Measurements from ENCODE around the gene HECW1. TPM values are rescaled to one million over a fixed set of nuclear protein-coding genes. Genes with fewer than 3 reads are reported as not detected.

Gene HECW1
- total RNA-seq, 1 donor from 2014 or later: 0.11 TPM

DNA sequence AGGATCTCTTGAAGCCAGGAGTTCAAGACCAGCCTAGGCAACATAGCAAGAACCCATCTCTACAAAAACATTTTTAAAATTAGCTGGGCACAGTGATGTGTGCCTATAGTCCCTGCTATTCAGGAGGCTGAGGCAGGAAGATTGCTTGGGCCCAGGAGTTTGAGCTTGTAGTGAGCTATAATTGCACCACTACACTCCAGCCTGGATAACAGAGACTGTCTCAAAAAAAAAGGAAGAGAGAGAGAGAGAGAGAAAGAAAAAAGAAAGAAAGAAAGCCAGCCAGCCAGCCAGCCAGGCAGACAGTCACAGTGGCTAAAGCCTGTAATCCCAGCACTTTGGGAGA, 375.3 kb downstream of the HECW1 start:
- peaks cover 5% of the 10 kb centered on the region for H3K4me1 ChIP-seq
- no peaks in the 10 kb centered on the region for H3K36me3 ChIP-seq
- H3K36me3 Mint-ChIP-seq: no peaks in the 10 kb centered on the region
- DNase-seq (ENCODE audit: low spot score): no peak
- H3K79me2 ChIP-seq (ENCODE audit: low read depth): no peaks in the 10 kb centered on the region
- no peak overlapping the region for H3K27ac Mint-ChIP-seq
- no peaks in the 10 kb centered on the region for H3K27me3 Mint-ChIP-seq (ENCODE audit: insufficient read depth, low read depth)
- no peaks in the 10 kb centered on the region for H3K9me3 ChIP-seq (ENCODE audit: low read depth)
- H3K4me3 Mint-ChIP-seq: no peak overlapping the region
- H2AFZ ChIP-seq (replicated peaks): no peak overlapping the region
- no peak for TF ChIP-seq EZH2phosphoT487 (IDR thresholded peaks at IDR 0.05)
- no peak for TF ChIP-seq CTCF (IDR thresholded peaks at IDR 0.05)
- no peak for TF ChIP-seq EZH2 (IDR thresholded peaks at IDR 0.05)
- H3K9me3 Mint-ChIP-seq: no peaks in the 10 kb centered on the region
- H3K27ac ChIP-seq: no peak overlapping the region
- no peaks in the 10 kb centered on the region for H3K4me1 Mint-ChIP-seq
- no peaks in the 10 kb centered on the region for H3K27me3 ChIP-seq
- no peaks in the 10 kb centered on the region for H3F3A ChIP-seq (ENCODE audit: low read depth)
- no peak overlapping the region for H3K4me2 ChIP-seq
- H4K20me1 ChIP-seq (ENCODE audit: low read depth): no peaks in the 10 kb centered on the region
- H3K9ac ChIP-seq: no peak overlapping the region
- H3K4me3 ChIP-seq: no peak overlapping the region

DNA sequence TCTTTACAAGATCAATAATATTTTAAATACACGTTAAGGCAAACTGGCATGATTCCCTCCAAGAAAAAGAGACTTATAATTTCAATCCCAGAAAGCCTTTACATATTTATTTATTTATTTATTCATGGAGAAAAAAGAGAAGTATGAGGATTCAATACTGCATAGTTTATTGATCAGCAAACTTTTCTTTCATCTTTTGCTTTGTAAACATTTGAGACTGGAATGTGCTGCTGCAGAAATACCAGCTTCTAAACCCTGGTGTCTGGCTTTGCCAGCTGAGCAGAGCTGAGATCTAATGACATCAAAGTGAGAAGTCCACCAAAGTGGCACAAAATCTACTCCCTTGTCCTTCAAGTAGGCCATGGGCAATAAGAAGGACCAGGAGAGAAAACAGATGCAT, 376.8 kb downstream of the HECW1 start:
- H3K9me3 ChIP-seq (ENCODE audit: low read depth): no peaks in the 10 kb centered on the region
- Mint-ChIP-seq H3K27me3 (ENCODE audit: insufficient read depth, low read depth) (peaks cover 2% of the 10 kb centered on the region), H3K36me3 (no peaks in the 10 kb centered on the region), H3K27ac (no peak overlapping the region), H3K9me3 (no peaks in the 10 kb centered on the region), H3K4me1 (no peaks in the 10 kb centered on the region), H3K4me3 (no peak overlapping the region)
- no peak overlapping the region for H3K4me3 ChIP-seq
- H4K20me1 ChIP-seq (ENCODE audit: low read depth): no peaks in the 10 kb centered on the region
- H2AFZ ChIP-seq (replicated peaks): peak overlapping the region; percentile 74
- H3K36me3 ChIP-seq: no peaks in the 10 kb centered on the region
- no peaks in the 10 kb centered on the region for H3F3A ChIP-seq (ENCODE audit: low read depth)
- H3K79me2 ChIP-seq (ENCODE audit: low read depth): no peaks in the 10 kb centered on the region
- DNase-seq (ENCODE audit: low spot score): no peak
- TF ChIP-seq EZH2 (IDR thresholded peaks at IDR 0.05) (no peak), EZH2phosphoT487 (IDR thresholded peaks at IDR 0.05) (no peak), CTCF (IDR thresholded peaks at IDR 0.05) (no peak)
- no peaks in the 10 kb centered on the region for H3K27me3 ChIP-seq
- no peak overlapping the region for H3K27ac ChIP-seq
- no peak overlapping the region for H3K4me2 ChIP-seq
- H3K9ac ChIP-seq: no peak overlapping the region
- H3K4me1 ChIP-seq: peaks cover 5% of the 10 kb centered on the region

DNA sequence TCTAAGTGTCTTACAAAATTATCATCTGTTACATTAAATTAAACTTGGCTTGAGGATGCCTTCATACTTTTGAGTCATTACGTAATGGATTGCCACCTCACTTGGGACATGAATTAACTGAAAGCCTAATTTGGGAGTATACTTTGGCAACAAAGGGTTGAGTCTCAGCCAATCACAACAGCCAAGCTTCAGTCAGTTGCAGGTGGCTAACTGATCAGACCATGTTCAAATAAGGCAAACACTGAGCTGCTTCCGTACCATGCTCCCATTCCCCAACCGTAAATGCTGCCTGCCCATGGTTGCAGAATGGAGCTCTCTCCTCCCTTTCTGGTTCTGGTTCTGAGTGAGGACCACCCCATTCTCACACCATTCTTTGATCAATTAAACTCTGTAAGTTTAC, 377.6 kb downstream of the HECW1 start:
- H3K27ac ChIP-seq: no peak overlapping the region
- peaks cover 5% of the 10 kb centered on the region for H3K4me1 ChIP-seq
- no peak overlapping the region for H3K27ac Mint-ChIP-seq
- TF ChIP-seq EZH2 (IDR thresholded peaks at IDR 0.05) (no peak), EZH2phosphoT487 (IDR thresholded peaks at IDR 0.05) (no peak), CTCF (IDR thresholded peaks at IDR 0.05) (no peak)
- no peaks in the 10 kb centered on the region for H3K9me3 Mint-ChIP-seq
- H3K27me3 Mint-ChIP-seq (ENCODE audit: insufficient read depth, low read depth): peaks cover 2% of the 10 kb centered on the region
- no peaks in the 10 kb centered on the region for H3K27me3 ChIP-seq
- no peak for DNase-seq (ENCODE audit: low spot score)
- no peak overlapping the region for H3K4me3 ChIP-seq
- H3K9ac ChIP-seq: no peak overlapping the region
- H3K9me3 ChIP-seq (ENCODE audit: low read depth): no peaks in the 10 kb centered on the region
- H3K79me2 ChIP-seq (ENCODE audit: low read depth): no peaks in the 10 kb centered on the region
- H3K4me2 ChIP-seq: no peak overlapping the region
- no peaks in the 10 kb centered on the region for H4K20me1 ChIP-seq (ENCODE audit: low read depth)
- no peaks in the 10 kb centered on the region for H3F3A ChIP-seq (ENCODE audit: low read depth)
- H2AFZ ChIP-seq (replicated peaks): peak overlapping the region; percentile 74
- H3K36me3 ChIP-seq: no peaks in the 10 kb centered on the region
- no peak overlapping the region for H3K4me3 Mint-ChIP-seq
- no peaks in the 10 kb centered on the region for H3K36me3 Mint-ChIP-seq
- H3K4me1 Mint-ChIP-seq: no peaks in the 10 kb centered on the region

DNA sequence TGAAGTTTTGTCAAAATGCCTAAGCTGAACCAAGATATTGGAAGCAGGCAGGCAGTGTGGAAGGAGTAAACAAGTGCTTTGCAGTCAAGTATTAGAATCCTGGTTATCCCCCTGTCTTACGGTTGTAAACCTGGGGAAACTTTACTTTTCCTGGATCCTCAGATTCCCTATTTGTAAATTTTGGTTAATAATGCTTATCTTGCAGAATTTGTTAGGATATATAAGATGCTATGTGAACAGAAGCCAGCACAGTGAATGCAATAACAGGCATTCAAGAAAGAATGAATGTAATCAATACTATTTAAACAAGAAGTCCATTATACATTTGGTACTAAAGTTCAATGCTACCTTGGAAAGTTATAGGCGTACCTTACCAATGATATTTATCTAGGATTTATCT, 378.7 kb downstream of the HECW1 start:
- Histone ChIP-seq H3K4me2 (no peak overlapping the region), H3K27ac (no peak overlapping the region), H2AFZ (replicated peaks) (no peak overlapping the region), H3K9me3 (ENCODE audit: low read depth) (no peaks in the 10 kb centered on the region), H3K27me3 (no peaks in the 10 kb centered on the region), H4K20me1 (ENCODE audit: low read depth) (no peaks in the 10 kb centered on the region), H3K4me1 (peaks cover 5% of the 10 kb centered on the region), H3K4me3 (no peak overlapping the region), H3K9ac (no peak overlapping the region), H3K79me2 (ENCODE audit: low read depth) (no peaks in the 10 kb centered on the region), H3F3A (ENCODE audit: low read depth) (no peaks in the 10 kb centered on the region), H3K36me3 (no peaks in the 10 kb centered on the region)
- no peak overlapping the region for H3K27ac Mint-ChIP-seq
- no peaks in the 10 kb centered on the region for H3K4me1 Mint-ChIP-seq
- no peak for DNase-seq (ENCODE audit: low spot score)
- H3K4me3 Mint-ChIP-seq: no peak overlapping the region
- TF ChIP-seq EZH2phosphoT487 (IDR thresholded peaks at IDR 0.05) (no peak), EZH2 (IDR thresholded peaks at IDR 0.05) (no peak), CTCF (IDR thresholded peaks at IDR 0.05) (no peak)
- H3K27me3 Mint-ChIP-seq (ENCODE audit: insufficient read depth, low read depth): peaks cover 2% of the 10 kb centered on the region
- no peaks in the 10 kb centered on the region for H3K36me3 Mint-ChIP-seq
- no peaks in the 10 kb centered on the region for H3K9me3 Mint-ChIP-seq

Measured in neural progenitor cell (in vitro differentiated cells).